ENCODE data around the gene BTBD9. TPM values are rescaled to one million over a fixed set of nuclear protein-coding genes. Genes with fewer than 3 reads are reported as not detected.

Gene BTBD9
- total and polyA plus RNA-seq, 9 of the 15 experiments (the other 6 are each of a cell fraction or from before 2014, with no cell fraction given) = 0.08 to 1.6 (median 0.58) TPM

GRCh38 chr6:38364775-38365174 lies 275.0 kb downstream of the BTBD9 start:
- Histone ChIP-seq H3K9me3 (replicated peaks; ENCODE audit: control insufficient read depth, insufficient read depth, low read depth, low read length) (no peaks in the 10 kb centered on the region), H3K27ac (ENCODE audit: extremely low read depth, low read depth, low read length) (no peak overlapping the region), H3K27me3 (ENCODE audit: control insufficient read depth in 2 of 2, insufficient read depth in 2 of 2, low read length in 2 of 2) (no peaks in the 10 kb centered on the region; a peak in 3 of 5 replicates), H3K4me2 (ENCODE audit: insufficient read depth, low read length) (no peak overlapping the region), H4K20me1 (replicated peaks; ENCODE audit: control insufficient read depth, insufficient read depth, low read length) (no peaks in the 10 kb centered on the region), H3K36me3 (ENCODE audit: control insufficient read depth, insufficient read depth, low read length) (no peaks in the 10 kb centered on the region), H3K9me1 (ENCODE audit: control insufficient read depth, insufficient read depth, low read length) (no peaks in the 10 kb centered on the region), H2AFZ (ENCODE audit: low read depth, low read length) (no peak overlapping the region), H3K4me1 (replicated peaks in 1 of 2; ENCODE audit: control insufficient read depth in 2 of 2, insufficient read depth in 2 of 2, low read length in 2 of 2) (no peaks in the 10 kb centered on the region), H3K9ac (ENCODE audit: insufficient read depth in 1 of 2, low read depth in 2 of 2, low read length in 2 of 2) (no peak overlapping the region), H3K79me2 (ENCODE audit: control insufficient read depth, insufficient read depth, low read length) (no peaks in the 10 kb centered on the region), H3K4me3 (no peak overlapping the region)
- ATAC-seq (no peak), FAIRE-seq (no peak), DNase-seq (ENCODE audit: extremely low read depth in 1 of 4, low spot score in 3 of 4) (no peak)
- TF ChIP-seq CSDE1 (IDR thresholded peaks at IDR 0.05) = no peak
- TF ChIP-seq FOXP1 (CRISPR knock-in tag; IDR thresholded peaks at IDR 0.05) = no peak
- no peak for TF ChIP-seq ETV1 (tag; conservative IDR thresholded peaks at IDR 0.05; ENCODE audit: low read depth)
- no peak for TF ChIP-seq BCOR (IDR thresholded peaks at IDR 0.05)
- TF ChIP-seq ZNF507 (tag; conservative IDR thresholded peaks at IDR 0.05) = no peak
- TF ChIP-seq XRCC4 (IDR thresholded peaks at IDR 0.05; ENCODE audit: extremely low read depth, insufficient read depth, insufficient read length) = no peak
- TF ChIP-seq SP2 (IDR thresholded peaks at IDR 0.05; ENCODE audit: extremely low read depth, low read depth, low read length, poor library complexity, severe bottlenecking) = no peak
- no peak for TF ChIP-seq NFE2L1 (tag; IDR thresholded peaks at IDR 0.05; ENCODE audit: borderline replicate concordance, low read depth)
- no peak for TF ChIP-seq FOXM1 (IDR thresholded peaks at IDR 0.05; ENCODE audit: low read depth)
- no peak for TF ChIP-seq FOXM1 (CRISPR knock-in tag; IDR thresholded peaks at IDR 0.05; ENCODE audit: low read depth)
- TF ChIP-seq ZMIZ1 (IDR thresholded peaks at IDR 0.05; ENCODE audit: low read depth in 2 of 2, low read length in 2 of 2) = no peak
- no peak for TF ChIP-seq ZKSCAN8 (CRISPR knock-in tag; IDR thresholded peaks at IDR 0.05)
- TF ChIP-seq HLTF (IDR thresholded peaks at IDR 0.05) = no peak
- no peak for TF ChIP-seq RCOR1 (IDR thresholded peaks at IDR 0.05; ENCODE audit: borderline replicate concordance in 1 of 2, low read depth in 2 of 2, low read length in 2 of 2)
- no peak for TF ChIP-seq GTF2F1 (IDR thresholded peaks at IDR 0.05; ENCODE audit: low read depth, low read length)
- TF ChIP-seq TOE1 (IDR thresholded peaks at IDR 0.05; ENCODE audit: borderline replicate concordance) = no peak
- no peak for TF ChIP-seq TOE1 (CRISPR knock-in tag; IDR thresholded peaks at IDR 0.05; ENCODE audit: borderline replicate concordance, low read depth)
- intact Hi-C loops (cut with micrococcal nuclease) (no loop called here), in situ Hi-C loops (cut with MboI) (no loop called here)
- BruUV-seq (replicated peaks) = no TSS peak
- WGBS (ENCODE audit: insufficient coverage, low coverage, missing lambda C conversion rate) = 0% methylated on average over 2 of the region's 2 CpGs
- POLR2A ChIA-PET = interaction anchor here (1.5 kb wide), 1 partner anchor 11 kb away, joined by 4 read pairs; no protein-coding TSS in a partner anchor
- CTCF ChIA-PET (ENCODE audit: low intra/inter-chr PET ratio) = no interaction called here
